HG02884 (cell line): Measurements from ENCODE around the gene OR6B2.
"Not testable (repeated sequence)": the region's sequence is repeated elsewhere in the genome, so short reads cannot be mapped to it uniquely, and the experiment has no call there.

ENCODE experiments used
- ATAC-seq: cut with Tn5 transposase; IDR thresholded peaks from one replicate; pipeline ENCODE4 v1.9.1; 2021; ENCODE audit warnings: mild to moderate bottlenecking, moderate library complexity; ENCODE audit not compliant: unreplicated experiment

Gene OR6B2

DNA sequence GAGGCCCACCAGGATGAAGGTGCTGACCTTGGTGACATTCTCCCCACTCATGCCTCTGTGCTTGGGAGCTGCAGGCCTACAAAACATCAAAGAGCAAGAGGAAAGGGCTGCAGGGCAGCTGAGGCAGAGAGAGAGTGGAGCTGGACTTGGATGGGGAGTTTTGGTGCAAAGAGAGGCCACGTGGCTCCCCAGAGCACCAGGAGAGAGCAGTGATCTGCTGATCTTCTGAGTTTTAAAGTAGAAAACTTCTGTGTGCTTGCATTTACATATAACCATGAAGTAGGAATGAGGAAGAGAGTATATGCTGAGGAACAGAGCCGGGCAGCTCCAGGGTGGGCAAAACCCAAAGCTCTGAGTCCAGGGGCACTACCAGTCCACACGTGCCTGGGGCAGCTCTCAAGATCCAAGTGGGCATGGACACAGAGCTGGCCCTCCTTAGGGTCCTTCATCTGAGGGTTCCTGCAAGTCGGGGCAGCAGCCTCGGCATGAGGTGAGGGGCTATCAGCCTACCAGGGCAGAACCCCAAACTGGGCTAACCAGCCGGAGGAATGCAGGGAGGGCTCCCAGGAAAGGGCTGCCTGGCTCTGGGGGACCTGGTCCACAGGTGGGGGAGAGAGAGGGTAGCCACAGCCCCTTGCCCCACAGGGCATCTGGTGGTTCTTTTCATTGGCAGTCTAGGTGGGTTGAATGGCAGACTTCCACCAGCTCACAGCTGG is at the start of gene OR6B2:
Gene OR6B2 (minus strand): TSS at position 51 of the 716 bp plus-strand sequence. CDS start 0 bp downstream, at position 51.
- ATAC-seq = no peak

DNA sequence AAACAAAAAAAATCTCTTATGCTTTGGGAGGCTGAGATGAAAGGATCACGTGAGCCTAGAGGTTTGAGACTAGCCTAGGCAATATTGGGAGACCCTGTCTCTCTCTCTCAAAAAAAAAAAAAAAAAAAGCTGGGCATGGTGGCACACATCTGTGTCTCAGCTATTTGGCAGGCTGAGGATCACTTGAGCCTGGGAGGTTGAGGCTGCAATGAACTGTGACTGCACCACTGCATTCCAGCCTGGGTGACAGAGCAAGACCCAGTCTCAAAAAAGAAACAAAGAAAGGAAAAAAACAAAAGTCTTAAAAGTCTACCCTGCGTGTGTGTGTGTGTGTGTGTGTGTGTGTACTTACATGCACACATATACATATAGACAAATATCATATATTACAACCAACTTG is 48.4 kb upstream of the OR6B2 start:
- no peak for ATAC-seq

DNA sequence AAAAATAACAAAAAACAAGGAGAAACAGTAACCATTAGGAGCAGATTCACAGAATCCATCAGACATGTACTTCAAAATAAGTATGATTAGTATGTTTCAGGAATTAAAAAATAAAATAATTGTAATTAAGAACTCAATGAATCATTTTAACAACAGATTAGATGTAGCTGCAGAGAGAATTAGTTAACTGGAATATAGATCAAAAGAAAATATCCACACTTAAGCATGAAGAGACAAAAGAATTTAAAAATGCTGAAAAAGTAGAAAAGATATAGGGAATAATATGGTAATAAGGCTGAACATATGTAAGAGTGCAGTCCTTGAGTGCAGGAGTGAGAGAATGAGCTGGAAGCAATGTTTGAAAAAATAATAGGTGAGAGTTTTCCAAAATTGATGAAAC is 47.2 kb upstream of the OR6B2 start:
- no peak for ATAC-seq

DNA sequence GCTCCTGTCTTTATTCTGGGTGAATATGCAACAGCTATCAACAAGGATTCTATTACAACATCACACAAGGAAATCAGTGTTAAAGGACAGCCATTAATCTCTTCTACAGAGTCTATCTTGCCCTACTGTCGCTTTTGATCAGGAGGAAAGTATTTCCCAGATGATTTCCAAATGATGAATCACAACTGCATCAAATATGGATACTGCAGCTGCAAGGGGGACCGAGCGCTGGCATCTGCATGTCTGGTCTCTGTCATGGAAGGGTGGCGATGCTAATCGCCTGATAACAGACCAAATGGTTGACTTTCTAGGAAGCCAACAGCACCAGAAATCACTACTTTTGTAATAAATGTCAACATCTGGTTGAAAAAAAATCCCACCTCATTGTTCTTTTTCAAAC is 44.3 kb upstream of the OR6B2 start:
- no peak for ATAC-seq

DNA sequence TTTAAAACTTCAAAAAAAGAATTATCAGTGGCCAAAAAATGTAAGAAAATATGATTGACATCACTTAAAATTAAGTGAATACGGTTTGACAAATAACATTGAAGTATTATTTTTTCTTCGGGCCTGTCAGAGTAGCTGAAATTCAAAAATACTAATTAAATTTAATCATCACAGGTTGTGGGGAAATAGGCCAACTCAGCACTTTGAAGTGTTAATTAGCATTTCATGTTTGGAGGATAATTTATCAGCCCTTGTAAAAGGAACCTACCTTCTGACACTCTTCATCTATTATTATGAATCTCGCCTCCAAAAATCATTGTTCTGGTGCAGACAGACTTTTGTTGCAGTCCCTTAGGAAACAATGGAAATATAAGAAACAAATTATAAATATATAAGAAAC is 40.7 kb upstream of the OR6B2 start:
- ATAC-seq = no peak

DNA sequence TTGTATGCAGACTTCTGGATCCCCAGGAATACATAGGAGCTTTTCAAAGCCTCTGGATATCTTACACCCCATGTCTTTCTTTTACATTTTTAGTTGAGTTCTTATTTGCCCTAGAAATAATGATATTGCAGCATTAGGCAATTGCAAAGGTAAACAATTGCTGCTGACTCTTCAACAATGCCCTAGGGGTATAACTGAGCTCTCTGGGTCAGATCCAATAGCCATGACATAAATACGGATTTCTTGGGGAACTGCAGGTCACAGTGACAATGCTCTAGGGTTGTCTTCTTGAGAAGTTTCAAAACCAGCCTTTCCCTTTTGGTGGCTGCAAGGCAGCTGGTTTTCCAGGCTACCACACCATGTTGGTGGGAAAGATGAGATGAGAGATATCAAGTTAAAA is 39.6 kb upstream of the OR6B2 start:
- ATAC-seq = no peak

DNA sequence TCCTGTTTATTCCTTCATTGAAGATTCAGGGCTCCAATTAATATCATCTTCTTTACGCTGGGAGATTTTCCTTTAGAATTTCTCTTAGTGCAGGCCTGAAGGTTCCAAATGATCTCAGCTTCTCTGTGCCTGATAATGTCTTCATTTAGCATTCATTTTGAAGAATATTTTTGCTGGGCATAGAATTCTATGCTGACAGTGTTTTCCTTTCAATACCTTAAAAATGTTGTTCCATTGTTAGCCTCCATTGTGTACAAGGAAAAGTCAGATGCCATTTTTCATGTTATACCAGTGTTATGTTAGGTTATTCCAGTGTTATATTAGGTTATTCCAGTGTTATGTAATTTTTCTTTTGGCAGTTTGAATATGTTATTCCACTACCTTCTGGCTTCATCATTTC is 38.0 kb upstream of the OR6B2 start:
- no peak for ATAC-seq

DNA sequence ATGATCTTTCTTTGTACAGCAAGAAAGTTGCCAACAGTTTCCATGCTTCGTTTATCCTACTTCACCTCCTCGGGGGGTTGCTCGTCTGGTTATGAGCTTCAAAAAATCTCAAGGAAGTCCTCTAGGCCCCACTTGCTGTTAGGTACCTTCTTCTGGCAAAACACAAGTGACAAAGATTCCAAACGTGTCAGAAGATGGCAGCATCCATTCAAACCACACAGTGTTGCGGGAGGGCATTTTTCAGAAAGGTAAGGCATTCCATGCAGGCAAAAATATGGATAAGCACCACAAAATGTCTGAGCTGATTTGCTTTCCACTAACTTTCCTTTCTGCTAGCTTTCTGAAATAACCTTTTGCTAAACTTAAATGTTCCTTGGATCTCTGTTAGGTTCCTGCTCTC is 36.3 kb upstream of the OR6B2 start:
- ATAC-seq = no peak

DNA sequence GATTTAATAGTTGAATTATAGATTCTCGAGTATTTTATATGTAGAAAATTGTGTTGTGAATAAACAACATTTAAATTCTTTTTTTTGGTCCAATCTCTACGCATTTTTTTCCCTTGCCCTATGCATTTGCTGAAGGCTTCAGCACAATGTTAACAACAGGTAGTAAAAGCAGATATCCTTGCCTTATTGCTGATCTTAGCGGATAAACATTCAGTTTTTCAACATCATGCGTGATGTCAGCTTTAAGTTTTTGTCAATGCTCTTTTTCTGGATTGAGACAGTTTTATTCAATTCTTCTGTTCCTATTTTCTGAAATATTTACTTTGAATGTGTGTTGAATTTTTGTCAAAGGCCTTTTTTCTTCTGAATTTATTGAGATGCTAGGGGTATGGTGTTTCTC is 34.7 kb upstream of the OR6B2 start:
- no peak for ATAC-seq

DNA sequence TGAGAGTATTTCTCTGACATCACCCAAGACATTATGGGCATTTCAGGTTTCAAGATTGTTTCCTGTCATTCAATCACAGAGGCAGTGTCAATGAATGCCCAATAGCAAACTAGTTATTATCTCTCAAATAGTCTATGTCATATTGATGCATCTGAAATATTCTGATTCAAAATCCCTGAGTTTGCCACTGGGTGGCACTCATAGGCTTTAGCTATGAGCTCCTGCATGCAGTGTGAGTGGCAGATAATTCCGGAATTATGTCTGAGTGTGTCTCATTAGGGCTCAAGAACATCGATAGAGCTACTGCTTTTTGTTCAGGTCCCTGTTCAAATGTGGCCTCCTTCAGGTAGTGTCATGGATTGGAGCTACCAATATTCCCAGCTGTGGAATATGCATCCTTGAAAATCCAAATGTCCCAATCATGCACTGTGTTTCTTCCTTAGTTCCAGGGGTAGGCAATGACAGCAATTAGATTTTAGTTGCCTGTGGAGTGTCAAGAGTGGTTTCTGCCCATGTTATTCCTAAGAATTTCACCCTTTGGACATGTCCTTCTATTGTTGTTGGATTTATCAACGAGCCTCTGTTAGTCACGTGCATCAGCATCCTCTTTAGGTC is 30.9 kb upstream of the OR6B2 start:
- ATAC-seq = no peak

DNA sequence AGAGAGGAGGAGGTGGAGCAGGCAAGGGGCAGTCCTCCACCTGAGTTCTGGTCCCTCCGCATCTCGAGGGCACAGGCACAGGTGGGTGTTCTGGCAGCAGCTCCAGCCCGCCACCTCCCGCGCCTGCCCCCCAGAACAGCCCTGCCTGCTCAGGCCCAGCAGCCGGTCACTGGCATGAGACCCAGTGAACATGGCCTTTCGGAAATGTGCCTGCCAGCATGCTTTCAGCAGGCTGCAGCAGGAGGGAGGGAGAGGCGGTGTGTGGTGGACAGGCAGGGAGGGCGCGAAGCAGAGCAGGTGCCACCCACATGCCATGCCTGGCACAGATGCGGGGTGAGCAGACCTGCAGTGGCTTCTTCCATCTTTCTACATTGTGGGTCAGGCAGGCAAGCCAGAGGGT is 26.4 kb upstream of the OR6B2 start:
- ATAC-seq = no peak

DNA sequence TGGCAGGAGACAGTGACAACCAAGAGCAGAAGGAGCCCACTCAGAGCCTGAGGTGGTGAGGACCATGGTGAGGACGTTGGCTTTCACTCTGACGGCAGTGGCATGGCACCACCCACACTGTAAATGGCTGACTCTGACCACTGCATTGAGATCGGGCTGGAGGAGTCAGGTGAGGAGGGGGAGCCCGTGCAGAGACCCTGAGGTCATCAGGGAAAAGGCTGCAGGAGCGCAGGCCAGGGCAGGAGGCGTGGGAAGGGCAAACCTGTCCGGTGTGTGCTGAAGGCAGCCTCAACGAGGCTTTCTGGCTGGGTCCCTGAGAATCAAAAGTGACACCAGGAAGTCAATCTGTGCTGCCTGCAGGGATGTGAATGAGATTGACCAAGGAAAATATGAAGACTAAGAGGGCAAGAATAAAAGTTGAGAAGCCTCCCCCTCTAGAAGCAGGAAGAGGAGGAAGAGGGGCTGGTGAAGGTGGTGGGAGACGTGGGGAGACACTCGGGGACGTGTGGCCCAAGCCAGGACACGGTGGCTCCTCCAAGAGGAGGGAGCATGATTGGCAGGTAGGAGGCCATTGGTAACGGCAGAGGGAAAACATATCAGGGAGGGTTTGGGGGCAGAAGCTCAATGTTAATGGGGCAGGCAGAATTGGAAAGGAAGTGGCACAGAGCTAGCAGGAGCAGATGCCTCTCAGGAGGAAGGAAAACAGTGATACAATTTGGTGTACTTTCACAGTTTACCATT is 25.1 kb upstream of the OR6B2 start:
- ATAC-seq = no peak

DNA sequence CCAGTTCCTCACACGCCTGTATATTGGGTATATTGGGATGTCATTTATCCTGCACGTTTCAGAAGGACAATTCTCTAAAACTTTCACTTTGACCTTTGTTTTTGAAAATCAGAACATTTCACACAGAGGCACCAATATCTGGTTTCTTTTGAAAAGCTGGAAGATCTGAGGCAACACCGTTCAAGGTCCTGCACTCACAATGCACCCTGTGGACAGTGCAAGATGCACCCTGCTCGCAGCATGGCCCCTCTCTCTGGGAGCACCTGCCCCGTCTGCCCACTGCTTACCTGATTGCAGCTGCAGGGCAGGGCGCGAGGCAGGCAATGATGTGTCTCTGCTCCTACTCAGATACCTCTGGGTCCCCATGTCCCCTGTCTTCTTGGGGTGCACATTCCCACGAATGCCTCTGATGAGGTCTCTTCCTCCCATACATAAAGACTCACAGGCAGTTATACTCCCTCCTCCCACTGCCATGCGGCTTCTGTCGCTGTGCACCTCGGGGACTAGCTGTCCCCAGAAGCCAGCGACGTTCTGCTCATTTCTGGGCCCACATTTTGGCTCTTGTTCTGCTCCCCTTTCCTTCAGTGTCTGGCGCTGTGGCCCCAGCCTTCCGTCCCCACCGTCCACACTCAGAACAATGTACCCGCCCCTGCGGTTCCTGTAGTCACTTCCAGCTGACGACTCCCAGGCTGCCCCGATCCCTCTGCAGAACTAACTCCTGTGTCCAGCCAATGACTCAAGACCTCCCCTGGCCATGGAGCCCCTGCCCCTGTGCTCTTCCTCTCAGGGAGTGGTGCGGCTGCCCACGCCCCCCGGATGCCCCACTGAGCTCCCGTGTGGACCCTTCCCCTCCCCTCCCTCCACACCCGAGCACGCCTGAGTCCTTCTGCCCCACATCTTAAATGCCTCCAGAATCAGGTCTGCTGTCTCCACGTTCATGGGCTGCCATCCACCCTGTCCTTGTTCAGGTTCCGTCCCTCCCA is 23.2 kb upstream of the OR6B2 start, which contains the start of gene OR6B3:
Gene OR6B3 (minus strand): TSS at position 349 of the 983 bp plus-strand sequence.
- no peak for ATAC-seq

DNA sequence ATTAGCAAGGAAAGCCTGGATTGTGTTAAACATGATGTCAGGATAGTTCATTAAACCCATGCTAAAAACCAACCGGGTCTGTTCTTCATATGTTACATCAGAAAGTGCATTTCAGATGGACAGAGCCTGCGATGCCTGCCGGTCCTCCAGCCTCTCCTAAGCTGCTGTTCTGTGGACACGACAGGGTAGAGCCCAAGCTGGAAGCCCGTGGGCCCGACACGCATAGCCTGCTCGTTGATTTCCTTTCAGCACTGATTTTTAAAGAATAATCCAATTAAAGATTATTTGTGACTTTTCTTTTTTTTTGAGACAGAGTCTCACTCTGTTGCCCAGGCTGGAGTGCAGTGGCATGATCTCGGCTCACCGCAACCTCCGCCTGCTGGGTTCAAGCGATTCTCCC is 22.3 kb upstream of the OR6B2 start:
- no peak for ATAC-seq

DNA sequence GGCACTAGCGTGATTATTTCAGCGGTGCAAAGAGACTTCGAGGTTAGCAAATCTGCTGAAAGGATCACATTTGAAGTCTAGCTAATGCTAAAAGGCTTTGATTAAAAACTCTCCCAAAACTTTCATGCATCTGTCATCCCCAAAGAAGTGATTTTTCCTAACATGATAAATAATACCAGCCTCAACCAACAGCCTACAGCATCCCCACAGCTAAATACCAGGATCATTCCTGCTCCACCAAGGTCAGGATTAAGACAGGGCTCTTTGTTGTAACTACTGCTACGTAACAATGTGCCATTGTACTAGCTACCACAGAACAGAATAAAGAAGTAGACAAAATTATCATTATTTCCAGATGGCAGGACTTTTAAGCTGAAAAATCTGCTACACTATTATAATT is 21.5 kb upstream of the OR6B2 start:
- ATAC-seq = no peak

DNA sequence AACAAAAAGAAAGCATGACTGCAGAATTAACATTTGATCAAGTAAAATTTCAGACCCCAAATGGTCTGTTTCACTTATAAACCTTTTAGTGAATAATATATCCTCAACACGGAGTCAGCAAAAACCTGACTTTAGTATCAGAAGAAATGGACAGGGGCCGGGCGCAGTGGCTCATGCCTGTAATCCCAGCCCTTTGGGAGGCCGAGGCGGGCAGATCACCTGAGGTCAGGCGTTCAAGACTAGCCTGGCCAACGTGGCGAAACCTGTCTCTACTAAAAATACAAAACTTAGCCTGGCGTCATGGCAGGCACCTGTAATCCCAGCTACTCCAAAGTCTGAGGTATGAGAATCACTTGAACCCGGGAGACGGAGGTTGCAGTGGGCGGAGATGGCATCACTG is 20.0 kb upstream of the OR6B2 start:
- no peak for ATAC-seq

DNA sequence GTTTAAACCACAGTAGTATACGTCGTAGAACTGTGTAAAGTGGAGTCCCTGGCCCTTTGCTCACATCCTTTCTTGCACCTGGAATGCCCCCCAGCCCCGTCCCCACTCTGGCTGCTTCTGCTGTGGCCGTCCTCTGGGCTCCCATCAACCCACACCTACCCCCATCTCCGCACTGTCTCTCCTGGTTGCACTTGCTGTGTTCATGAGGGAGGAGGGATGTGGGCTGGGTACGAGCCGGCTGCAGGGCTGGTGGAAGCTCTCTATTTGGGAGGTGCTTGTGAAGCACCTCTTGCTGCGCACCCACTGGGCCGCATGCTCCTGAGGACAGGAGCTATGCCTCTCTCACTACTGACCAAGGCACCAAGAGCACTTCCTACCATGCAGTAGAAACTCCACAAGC is 18.0 kb upstream of the OR6B2 start:
- ATAC-seq = no peak

DNA sequence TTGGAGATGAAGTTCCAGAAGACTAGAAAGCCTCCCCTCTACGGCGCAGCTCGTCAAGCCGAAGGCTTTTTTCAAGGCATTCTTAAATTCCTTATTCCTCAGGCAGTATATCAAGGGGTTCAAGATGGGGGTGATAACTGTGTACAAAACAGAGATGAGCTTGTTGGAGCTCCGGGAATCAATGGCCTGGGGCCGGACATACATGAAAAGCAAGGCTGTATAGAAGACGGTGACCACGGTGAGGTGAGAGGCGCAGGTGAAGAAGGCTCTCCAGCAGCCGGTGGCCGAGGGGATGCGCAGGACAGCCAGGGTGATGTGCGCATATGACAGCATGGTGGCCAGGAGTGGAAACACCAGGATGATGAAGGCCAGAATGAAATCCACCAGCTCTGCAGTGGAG is 14.9 kb upstream of the OR6B2 start:
- ATAC-seq = no peak

DNA sequence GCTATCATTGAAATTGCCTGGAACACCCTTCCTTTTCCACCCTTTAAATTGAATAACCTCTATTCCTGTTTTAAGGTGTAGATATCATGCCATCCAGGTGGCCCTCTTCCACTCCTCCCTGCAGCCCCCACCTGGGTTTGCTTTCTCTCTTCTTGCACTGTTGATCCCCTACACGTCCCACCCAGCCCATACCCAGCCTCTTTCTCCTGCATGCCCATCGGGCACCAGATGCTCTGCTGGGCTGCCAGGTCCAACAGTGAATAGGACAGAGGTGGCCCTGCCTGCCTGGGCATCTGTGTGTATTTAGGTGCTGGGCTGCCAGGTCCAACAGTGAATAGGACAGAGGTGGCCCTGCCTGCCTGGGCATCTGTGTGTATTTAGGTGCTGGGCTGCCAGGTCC is 13.9 kb upstream of the OR6B2 start:
- not testable (repeated sequence) for ATAC-seq

DNA sequence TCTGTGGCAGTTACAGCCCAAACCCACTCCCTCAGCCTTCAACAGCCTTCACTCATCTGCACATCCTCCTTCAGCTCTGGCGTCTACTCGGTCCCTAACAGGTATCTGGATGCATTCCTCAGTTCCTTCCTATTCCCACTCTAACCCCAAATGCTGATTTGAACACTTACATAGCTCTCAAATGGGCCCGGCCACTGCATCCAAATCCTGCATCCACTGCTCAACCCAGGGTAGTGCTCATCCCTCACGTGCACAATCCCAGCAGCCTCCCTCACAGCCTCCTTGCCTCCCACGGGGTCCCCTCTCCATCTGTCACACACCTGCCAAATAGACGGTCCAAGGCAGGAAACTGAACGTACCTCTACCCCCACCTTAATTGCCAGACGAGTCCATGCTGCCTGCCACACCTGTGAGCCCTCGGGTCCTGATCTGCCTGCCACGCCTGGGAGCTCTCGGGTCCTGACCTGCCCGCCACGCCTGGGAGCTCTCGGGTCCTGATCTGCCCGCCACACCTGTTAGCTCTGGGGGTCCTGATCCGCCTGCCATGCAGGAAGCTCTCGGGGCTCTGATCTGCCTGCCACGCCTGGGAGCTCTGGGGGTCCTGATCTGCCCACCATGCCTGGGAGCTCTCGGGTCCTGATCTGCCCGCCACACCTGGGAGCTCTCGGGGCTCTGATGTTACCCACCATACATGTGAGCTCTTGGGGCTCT is 13.2 kb upstream of the OR6B2 start:
- no peak for ATAC-seq
